ENCODE data around the gene WBP2NL. TPM values are rescaled to one million over a fixed set of nuclear protein-coding genes. Genes with fewer than 3 reads are reported as not detected.

The WBP2NL gene
- polyA plus RNA-seq, 1 experiment = 0.22 TPM

DNA sequence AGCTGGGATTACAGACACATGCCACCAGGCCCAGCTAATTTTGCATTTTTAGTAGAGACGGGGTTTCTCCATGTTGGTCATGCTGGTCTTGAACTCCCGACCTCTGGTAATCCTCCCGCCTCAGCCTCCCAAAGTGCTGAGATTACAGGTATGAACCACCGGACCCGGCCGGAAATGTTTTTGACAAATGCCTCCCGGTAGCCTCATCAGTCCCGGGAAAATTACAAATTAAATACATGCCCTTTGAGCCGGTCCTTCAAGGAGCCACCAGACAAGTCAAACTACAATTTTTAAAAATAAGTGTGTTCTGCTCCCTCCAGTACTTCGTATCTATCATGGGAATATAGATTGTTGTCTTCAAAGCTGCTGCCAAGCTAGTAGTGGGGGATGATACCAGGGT is 17.5 kb downstream of the WBP2NL start:
- Histone ChIP-seq H3K27me3 (ENCODE audit: control insufficient read depth, insufficient read depth, low read length) (peaks cover 2% of the 10 kb centered on the region; the same call in 1 of the 2 replicates), H3K36me3 (ENCODE audit: control insufficient read depth, insufficient read depth, low read length) (no peaks in the 10 kb centered on the region), H3K4me3 (ENCODE audit: low read depth, low read length) (no peak overlapping the region)
- POLR2A ChIA-PET = no interaction called here
- no peak for DNase-seq (ENCODE audit: low read depth)
- TF ChIP-seq, protein P1, sequence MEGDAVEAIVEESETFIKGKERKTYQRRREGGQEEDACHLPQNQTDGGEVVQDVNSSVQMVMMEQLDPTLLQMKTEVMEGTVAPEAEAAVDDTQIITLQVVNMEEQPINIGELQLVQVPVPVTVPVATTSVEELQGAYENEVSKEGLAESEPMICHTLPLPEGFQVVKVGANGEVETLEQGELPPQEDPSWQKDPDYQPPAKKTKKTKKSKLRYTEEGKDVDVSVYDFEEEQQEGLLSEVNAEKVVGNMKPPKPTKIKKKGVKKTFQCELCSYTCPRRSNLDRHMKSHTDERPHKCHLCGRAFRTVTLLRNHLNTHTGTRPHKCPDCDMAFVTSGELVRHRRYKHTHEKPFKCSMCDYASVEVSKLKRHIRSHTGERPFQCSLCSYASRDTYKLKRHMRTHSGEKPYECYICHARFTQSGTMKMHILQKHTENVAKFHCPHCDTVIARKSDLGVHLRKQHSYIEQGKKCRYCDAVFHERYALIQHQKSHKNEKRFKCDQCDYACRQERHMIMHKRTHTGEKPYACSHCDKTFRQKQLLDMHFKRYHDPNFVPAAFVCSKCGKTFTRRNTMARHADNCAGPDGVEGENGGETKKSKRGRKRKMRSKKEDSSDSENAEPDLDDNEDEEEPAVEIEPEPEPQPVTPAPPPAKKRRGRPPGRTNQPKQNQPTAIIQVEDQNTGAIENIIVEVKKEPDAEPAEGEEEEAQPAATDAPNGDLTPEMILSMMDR (IDR thresholded peaks at IDR 0.05; ENCODE audit: insufficient read depth, low read depth, low read length) = no peak
- CTCF ChIA-PET = interaction anchor here (0.5 kb wide), 1 partner anchor 458 kb away, joined by 5 read pairs; no protein-coding TSS in a partner anchor

DNA sequence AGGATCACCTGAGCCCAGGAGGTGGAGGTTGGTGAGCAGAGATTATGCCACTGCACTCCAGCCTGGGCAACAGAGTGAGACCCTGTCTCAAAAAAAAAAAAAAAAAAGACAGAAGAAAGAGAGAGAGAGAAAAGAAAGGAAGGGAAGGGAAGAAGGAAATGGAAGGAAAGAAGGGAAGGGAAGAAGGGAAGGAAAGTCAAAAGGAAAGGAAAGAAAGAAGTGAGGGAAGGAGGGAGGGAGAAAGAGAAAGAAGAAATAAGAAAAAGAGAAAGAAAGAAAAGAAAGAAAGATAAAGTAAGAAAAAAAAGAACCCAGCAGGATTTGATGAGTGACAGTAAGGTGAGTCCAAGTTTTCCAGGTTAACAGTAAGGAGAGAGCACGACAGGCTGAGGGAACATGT is 19.6 kb downstream of the WBP2NL start:
- Histone ChIP-seq H3K36me3 (ENCODE audit: control insufficient read depth, insufficient read depth, low read length) (no peaks in the 10 kb centered on the region), H3K27me3 (ENCODE audit: control insufficient read depth, insufficient read depth, low read length) (peaks cover 2% of the 10 kb centered on the region; the same call in 1 of the 2 replicates), H3K4me3 (ENCODE audit: low read depth, low read length) (no peak overlapping the region)
- TF ChIP-seq, protein P1 (IDR thresholded peaks at IDR 0.05; ENCODE audit: insufficient read depth, low read depth, low read length) = no peak
- POLR2A ChIA-PET = no interaction called here
- no peak for DNase-seq (ENCODE audit: low read depth)
- CTCF ChIA-PET = no interaction called here

DNA sequence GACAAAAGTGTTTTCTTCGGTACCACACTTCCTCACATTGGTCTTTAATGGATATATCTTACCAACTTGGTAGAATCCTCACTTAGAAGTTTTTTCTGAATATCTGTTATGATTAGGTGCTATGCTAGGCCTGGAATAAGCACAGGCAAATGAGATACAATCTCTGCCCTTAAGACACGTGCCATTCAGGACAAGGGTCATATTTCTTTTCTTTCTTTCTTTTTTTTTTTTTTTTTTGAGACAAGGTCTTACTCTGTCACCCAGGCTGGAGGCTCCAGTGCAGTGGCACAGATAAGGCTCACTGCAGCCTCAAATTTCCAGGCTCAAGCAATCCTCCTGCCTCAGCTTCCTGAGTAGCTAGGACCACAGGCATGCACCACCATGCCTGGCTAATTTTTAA is 23.0 kb downstream of the WBP2NL start:
- no peak for DNase-seq (ENCODE audit: low read depth)
- TF ChIP-seq, protein P1 (IDR thresholded peaks at IDR 0.05; ENCODE audit: insufficient read depth, low read depth, low read length) = no peak
- Histone ChIP-seq H3K27me3 (ENCODE audit: control insufficient read depth, insufficient read depth, low read length) (peaks cover 2% of the 10 kb centered on the region; the same call in 1 of the 2 replicates), H3K4me3 (ENCODE audit: low read depth, low read length) (no peak overlapping the region), H3K36me3 (ENCODE audit: control insufficient read depth, insufficient read depth, low read length) (no peaks in the 10 kb centered on the region)
- CTCF ChIA-PET = no interaction called here
- POLR2A ChIA-PET = no interaction called here

DNA sequence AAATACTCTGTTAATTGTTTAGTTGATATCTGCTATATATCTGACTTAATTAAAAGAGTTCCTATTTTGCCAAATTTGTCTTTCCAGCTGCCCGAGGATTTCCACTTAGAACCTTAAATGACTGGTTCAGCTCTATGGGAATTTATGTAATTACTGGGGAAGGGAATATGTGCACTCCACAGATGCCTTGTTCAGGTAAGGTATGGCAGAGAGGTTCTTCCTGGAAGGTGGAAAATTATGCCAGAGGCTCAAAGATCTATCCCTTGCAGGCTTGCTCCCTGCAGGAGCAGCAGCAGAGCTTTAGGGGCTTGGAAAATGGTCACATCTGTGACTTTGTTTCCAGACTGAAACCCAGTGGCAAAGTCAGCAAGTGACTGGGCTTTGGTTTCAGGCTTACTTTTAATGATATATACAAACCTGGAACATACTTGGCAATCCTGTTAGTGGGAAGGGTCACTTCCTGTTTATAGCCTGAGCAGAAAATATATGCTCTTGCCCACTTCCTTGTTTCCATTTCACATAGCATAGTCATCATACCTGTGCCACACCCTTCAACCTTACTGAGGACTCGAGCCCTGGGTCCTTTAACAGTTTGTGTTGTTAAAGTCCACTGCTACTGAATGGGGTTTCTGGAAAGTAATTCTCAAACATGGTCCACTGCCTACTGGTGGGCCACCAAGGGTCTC is 23.7 kb downstream of the WBP2NL start:
- H3K27me3 ChIP-seq (ENCODE audit: control insufficient read depth, insufficient read depth, low read length) = peaks cover 2% of the 10 kb centered on the region; the same call in 1 of the 2 replicates
- no peak for DNase-seq (ENCODE audit: low read depth)
- no peaks in the 10 kb centered on the region for H3K36me3 ChIP-seq (ENCODE audit: control insufficient read depth, insufficient read depth, low read length)
- no peak overlapping the region for H3K4me3 ChIP-seq (ENCODE audit: low read depth, low read length)
- ChIA-PET CTCF (interaction anchor here (1.2 kb wide), 1 partner anchor 13 kb away, joined by 3 read pairs; no protein-coding TSS in a partner anchor), POLR2A (no interaction called here)
- TF ChIP-seq, protein P1 (IDR thresholded peaks at IDR 0.05; ENCODE audit: insufficient read depth, low read depth, low read length) = no peak

DNA sequence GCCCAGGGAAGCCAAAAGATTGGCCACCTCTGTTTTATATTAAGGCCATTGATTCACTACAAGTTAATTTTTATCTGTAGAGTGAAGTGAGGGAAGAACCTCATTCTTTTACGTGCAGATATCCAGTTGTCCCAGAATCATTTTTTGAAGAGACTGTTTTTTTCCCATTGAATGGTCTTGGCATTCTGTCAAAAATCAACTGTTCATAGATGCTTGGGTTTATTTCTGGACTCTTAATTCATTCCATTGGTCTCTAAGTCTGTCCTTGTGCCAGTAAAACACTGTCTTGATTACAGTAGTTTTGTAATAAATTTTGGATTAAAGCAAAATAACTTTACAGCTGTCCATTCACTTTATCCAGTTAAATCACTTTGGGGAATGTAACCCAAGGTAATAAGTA is 26.8 kb downstream of the WBP2NL start:
- TF ChIP-seq, protein P1 (IDR thresholded peaks at IDR 0.05; ENCODE audit: insufficient read depth, low read depth, low read length) = no peak
- Histone ChIP-seq H3K4me3 (ENCODE audit: low read depth, low read length) (no peak overlapping the region), H3K36me3 (ENCODE audit: control insufficient read depth, insufficient read depth, low read length) (no peaks in the 10 kb centered on the region), H3K27me3 (ENCODE audit: control insufficient read depth, insufficient read depth, low read length) (no peaks in the 10 kb centered on the region)
- no peak for DNase-seq (ENCODE audit: low read depth)
- POLR2A ChIA-PET = no interaction called here
- CTCF ChIA-PET = no interaction called here

Data from BJ (cell line).